Measurements from ENCODE around the gene ANO2.
A peak's percentile ranks its signal among the peaks of the same experiment; 100 is the strongest.

The ANO2 gene

DNA sequence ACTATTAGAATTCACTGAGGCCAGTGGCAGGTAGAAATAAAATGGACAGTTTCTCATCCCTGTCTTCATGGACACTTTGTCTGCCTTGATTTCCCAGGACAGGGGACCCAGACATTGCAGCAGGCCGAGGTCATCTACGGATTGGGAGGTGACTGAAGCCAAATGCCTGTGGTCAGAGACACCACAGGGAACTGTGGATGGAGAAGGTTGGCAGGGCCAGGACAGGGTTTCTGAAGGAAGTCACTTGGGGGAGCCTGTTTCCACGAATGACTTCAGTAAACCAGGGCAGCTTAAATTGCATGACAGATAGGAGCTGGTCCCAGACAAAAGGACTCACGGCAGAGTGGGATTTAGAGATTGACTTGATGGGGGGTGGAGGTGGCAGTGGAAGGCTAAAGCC, 288.2 kb downstream of the ANO2 start:
- H3K4me3 ChIP-seq (ENCODE audit: low read depth, low read length): no peak overlapping the region
- no peak for DNase-seq (ENCODE audit: low read depth)
- TF ChIP-seq POLR2A (IDR thresholded peaks at IDR 0.05; ENCODE audit: extremely low read depth, insufficient read length) (no peak), MYC (IDR thresholded peaks at IDR 0.05; ENCODE audit: low read depth, low read length) (no peak)
- TF ChIP-seq, protein P1, sequence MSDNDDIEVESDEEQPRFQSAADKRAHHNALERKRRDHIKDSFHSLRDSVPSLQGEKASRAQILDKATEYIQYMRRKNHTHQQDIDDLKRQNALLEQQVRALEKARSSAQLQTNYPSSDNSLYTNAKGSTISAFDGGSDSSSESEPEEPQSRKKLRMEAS (IDR thresholded peaks at IDR 0.05; ENCODE audit: low read depth, low read length): no peak
- TF ChIP-seq, protein P2, sequence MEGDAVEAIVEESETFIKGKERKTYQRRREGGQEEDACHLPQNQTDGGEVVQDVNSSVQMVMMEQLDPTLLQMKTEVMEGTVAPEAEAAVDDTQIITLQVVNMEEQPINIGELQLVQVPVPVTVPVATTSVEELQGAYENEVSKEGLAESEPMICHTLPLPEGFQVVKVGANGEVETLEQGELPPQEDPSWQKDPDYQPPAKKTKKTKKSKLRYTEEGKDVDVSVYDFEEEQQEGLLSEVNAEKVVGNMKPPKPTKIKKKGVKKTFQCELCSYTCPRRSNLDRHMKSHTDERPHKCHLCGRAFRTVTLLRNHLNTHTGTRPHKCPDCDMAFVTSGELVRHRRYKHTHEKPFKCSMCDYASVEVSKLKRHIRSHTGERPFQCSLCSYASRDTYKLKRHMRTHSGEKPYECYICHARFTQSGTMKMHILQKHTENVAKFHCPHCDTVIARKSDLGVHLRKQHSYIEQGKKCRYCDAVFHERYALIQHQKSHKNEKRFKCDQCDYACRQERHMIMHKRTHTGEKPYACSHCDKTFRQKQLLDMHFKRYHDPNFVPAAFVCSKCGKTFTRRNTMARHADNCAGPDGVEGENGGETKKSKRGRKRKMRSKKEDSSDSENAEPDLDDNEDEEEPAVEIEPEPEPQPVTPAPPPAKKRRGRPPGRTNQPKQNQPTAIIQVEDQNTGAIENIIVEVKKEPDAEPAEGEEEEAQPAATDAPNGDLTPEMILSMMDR (IDR thresholded peaks at IDR 0.05; ENCODE audit: low read depth, low read length): no peak

DNA sequence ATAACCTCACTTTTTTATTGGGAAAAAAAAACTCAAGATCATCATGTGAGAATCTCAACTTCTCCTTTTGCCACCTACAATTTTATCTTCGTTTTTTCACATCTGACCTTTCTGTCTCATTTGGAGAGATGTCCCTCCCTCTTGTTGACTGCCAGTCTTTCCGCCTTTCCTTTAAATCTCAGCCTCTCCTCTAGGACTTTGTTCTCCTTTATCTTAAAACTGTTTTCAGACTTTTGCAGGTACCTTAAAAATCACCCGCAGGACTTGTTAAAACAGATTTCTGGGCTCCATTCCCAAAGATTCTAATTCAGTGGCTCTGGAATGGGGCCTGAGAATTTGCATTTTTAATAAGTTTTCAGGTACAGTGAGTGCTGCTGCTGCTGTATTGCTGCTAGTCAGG, 289.9 kb downstream of the ANO2 start:
- TF ChIP-seq, protein P1 (IDR thresholded peaks at IDR 0.05; ENCODE audit: low read depth, low read length): no peak
- TF ChIP-seq, protein P2 (IDR thresholded peaks at IDR 0.05; ENCODE audit: low read depth, low read length): no peak
- TF ChIP-seq POLR2A (IDR thresholded peaks at IDR 0.05; ENCODE audit: extremely low read depth, insufficient read length) (no peak), MYC (IDR thresholded peaks at IDR 0.05; ENCODE audit: low read depth, low read length) (no peak)
- H3K4me3 ChIP-seq (ENCODE audit: low read depth, low read length): no peak overlapping the region
- no peak for DNase-seq (ENCODE audit: low read depth)

DNA sequence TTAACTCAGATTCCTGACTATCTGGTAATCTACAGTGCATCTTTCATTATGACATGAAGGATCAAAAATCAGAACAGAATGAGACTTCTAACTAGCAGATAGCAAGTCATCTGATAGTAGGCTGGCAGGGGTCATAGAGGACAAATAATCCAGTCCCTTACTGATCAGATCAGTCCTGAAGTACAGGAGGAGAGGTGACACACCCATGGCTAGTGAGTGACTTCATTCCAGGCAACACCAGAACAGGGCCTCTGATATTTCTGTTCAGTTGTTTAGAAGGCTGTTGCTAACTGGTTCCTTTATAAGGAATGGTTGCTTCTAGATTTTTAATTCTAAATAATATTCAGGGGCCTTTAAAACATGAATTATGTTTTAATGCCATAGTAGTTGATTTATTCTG, 291.0 kb downstream of the ANO2 start:
- DNase-seq (ENCODE audit: low read depth): no peak
- TF ChIP-seq, protein P1 (IDR thresholded peaks at IDR 0.05; ENCODE audit: low read depth, low read length): no peak
- TF ChIP-seq, protein P2 (IDR thresholded peaks at IDR 0.05; ENCODE audit: low read depth, low read length): no peak
- TF ChIP-seq POLR2A (IDR thresholded peaks at IDR 0.05; ENCODE audit: extremely low read depth, insufficient read length) (no peak), MYC (IDR thresholded peaks at IDR 0.05; ENCODE audit: low read depth, low read length) (no peak)
- H3K4me3 ChIP-seq (ENCODE audit: low read depth, low read length): no peak overlapping the region

DNA sequence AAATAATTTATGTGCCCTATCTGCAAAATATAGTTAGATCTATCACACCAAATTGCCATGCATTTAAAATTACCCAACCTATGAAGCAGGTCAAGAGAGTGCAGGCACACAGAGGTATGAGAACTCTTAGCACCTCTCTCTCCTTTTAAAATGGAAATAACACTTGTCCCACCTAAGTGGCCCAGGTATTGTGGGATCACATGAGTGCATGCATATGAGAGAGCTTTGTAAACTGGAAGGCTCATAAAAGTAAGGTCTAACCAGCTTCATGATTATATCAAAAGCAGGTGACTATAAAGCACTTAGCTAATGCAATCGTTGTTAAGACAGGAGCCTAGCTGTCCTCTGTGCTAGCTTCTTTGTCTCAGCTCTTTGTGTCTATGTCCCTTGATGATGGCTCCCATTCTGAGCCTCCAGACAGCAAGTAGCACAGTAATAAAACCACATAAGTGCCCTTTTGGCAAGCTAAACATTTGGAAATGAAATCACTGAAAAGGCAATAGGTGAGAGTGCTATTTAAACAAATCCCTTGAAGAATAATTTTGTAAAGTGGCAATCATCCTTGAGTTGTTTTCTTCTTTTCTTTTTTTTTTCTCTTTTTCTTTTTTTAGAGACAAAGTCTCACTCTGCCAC, 294.1 kb downstream of the ANO2 start:
- DNase-seq (ENCODE audit: low read depth): no peak
- no peak overlapping the region for H3K4me3 ChIP-seq (ENCODE audit: low read depth, low read length)
- TF ChIP-seq POLR2A (IDR thresholded peaks at IDR 0.05; ENCODE audit: extremely low read depth, insufficient read length) (no peak), MYC (IDR thresholded peaks at IDR 0.05; ENCODE audit: low read depth, low read length) (no peak)
- TF ChIP-seq, protein P1 (IDR thresholded peaks at IDR 0.05; ENCODE audit: low read depth, low read length): no peak
- TF ChIP-seq, protein P2 (IDR thresholded peaks at IDR 0.05; ENCODE audit: low read depth, low read length): no peak

DNA sequence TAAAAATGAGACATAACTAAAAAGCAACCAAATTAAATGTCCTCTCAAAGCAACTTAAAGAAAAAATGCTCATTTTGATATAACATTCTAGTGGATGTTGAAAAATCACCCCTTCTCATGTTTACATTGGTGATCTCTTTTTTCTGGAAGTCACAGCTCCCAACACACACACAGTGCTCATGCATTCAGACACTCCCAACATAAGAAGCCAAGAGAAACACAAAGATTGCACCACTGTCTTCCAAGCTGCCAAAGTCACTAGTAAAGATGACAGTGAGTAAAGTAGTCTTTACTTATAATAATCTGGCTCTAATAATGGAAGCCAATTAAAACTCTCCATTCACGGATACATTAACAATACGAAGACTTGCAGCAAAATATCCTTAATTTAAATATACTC, 294.8 kb downstream of the ANO2 start:
- H3K4me3 ChIP-seq (ENCODE audit: low read depth, low read length): no peak overlapping the region
- TF ChIP-seq MYC (IDR thresholded peaks at IDR 0.05; ENCODE audit: low read depth, low read length) (no peak), POLR2A (IDR thresholded peaks at IDR 0.05; ENCODE audit: extremely low read depth, insufficient read length) (no peak)
- TF ChIP-seq, protein P1 (IDR thresholded peaks at IDR 0.05; ENCODE audit: low read depth, low read length): no peak
- no peak for DNase-seq (ENCODE audit: low read depth)

DNA sequence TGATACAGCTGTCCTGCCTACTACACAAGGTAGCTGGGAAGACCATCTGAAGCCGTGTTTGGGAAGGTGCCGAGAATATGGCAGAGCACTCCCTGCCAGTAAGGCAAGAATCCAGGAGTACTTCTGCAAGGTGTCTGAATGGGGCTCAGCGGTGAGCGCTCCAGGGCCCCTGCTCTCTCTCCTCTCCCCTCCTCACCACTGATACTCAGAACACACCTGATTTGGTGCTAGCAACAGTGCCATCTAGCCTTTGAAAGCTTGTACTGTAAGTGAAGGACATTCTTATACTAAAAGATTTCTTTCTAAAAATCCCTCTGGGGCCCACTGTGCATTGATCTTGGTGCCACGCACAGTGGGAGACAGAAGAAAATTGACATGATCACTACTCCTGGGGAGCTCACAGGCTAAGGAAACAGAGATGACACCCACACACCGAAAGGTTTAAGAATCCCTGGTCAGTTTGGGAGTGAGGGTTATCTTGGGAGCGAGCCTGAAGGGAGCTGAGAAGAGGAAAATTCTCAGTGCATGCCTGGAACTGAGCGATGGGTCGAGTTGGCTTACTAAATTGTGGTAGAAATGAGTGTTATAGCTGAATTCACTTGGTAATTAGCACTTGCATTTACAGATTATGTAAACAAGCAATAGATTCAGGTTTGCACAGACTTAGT, 296.2 kb downstream of the ANO2 start:
- no peak overlapping the region for H3K4me3 ChIP-seq (ENCODE audit: low read depth, low read length)
- TF ChIP-seq POLR2A (IDR thresholded peaks at IDR 0.05; ENCODE audit: extremely low read depth, insufficient read length) (no peak), MYC (IDR thresholded peaks at IDR 0.05; ENCODE audit: low read depth, low read length) (no peak)
- TF ChIP-seq, protein P1 (IDR thresholded peaks at IDR 0.05; ENCODE audit: low read depth, low read length): no peak
- TF ChIP-seq, protein P2 (IDR thresholded peaks at IDR 0.05; ENCODE audit: low read depth, low read length): peak; percentile 33
- peak; percentile 17 for DNase-seq (ENCODE audit: low read depth)

Data from NB4 (cell line).